Suppressor macrophage treated with lipopolysaccharide for 1 hour (primary cell): ENCODE data around the gene MYB.
"Not testable (repeated sequence)": the region's sequence is repeated elsewhere in the genome, so short reads cannot be mapped to it uniquely, and the experiment has no call there.

Experiments
- DNase-seq, 3 donors: peaks; one replicate each; pipeline ENCODE4 v3.0.0-alpha.2; 2020 to 2022

The MYB gene

DNA sequence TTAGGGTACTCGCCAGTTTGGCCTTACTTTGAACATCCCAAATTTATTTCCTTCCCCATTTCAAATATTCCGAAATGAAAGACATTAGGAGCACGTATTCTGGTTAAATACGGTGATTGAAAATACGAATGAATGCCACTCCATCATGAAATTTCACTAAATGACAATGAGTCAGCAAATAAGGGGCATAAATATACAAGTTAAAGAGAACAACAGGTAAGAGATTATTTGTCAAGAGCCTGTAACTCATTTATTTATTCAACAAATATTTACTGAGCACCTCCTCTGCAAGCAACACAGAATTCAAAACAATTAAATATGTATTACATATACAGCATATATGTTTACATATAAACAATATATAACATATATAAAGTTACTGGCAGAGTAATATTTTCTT lies 44.8 kb downstream of the MYB start:
- no peak for DNase-seq

- DNase-seq, result no peak
Observed at GRCh38 chr6:135226537-135226936, 45.4 kb downstream of the MYB start.

GRCh38 chr6:135227349-135227748 lies 46.2 kb downstream of the MYB start:
- DNase-seq, result no peak

DNA sequence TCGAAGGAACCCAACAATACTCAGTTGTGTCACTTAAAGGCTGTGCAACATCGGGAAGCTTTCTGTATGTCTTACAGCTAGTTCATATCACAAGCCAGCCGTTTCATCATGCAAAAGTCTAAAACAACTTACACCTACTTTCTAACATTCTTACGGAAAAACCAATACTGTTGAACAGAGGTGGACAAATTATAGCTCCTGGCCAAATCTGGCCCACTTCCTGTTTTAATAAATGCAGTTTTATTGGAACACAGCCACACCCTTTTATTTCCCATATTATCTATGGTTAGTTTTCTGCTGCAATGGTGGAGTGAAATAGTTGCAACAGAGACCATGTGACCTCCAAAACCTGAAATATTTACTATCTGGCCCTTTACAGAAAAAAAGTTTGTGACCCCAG lies 46.6 kb downstream of the MYB start:
- no peak for DNase-seq

GRCh38 chr6:135228486-135228885 lies 47.4 kb downstream of the MYB start:
- DNase-seq, result no peak

DNA sequence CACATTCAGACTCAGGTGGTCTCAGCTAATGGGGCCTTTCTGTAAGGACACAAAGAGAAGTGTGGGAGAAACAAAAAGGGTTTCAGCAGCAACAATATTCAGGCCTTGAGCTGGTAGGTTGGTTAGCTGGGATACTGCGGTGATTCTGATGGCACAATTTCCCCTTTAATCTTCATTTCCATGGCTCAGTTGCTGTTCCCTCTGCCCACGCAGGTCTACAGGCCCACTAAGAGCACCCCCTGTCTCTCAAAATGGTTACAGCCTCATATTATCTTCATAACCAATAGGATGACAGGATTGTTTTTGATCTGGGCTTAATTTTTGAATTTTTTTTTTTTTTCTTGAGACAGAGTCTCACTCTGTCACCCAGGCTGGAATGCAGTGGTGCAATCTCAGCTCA lies 48.9 kb downstream of the MYB start:
- peak; percentile 39 to 54 (median 42) for DNase-seq

DNA sequence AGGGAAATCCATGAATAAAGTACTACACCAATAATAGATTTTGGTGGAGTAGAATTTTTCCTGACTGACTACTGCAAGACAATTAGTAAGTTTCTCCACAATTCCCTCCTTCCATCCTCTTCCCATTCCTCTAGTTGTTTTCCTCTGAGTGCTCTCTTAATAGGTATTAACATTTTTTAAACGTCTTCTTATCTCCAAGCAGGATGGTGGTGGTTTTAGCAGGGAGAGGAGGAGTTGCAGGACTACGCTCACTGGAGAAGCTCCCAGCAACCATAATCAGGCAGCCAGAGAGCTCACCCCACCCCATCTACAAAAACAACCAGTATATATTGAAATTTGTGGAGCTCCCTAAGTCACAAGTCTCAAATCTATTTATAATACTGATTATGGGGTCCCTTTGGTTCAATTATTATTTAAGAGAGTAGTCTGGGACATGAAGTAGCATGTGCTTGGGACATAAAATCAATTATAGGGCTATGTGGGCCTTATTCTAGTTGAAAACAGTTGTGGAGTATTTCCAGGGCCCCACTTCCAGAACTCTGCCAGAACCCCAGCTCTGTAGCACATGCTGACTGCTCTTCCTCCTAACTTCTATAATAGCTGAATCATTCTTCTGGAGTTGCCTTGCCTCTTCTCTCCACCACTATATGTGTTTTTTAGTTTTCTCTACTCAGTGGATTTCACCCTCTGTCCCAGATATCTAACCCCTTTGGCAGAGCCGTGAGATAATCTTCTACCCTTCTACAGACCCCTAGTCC lies 49.8 kb downstream of the MYB start:
- DNase-seq, result peak in 2 of 3 donors; percentile 32 to 34

DNA sequence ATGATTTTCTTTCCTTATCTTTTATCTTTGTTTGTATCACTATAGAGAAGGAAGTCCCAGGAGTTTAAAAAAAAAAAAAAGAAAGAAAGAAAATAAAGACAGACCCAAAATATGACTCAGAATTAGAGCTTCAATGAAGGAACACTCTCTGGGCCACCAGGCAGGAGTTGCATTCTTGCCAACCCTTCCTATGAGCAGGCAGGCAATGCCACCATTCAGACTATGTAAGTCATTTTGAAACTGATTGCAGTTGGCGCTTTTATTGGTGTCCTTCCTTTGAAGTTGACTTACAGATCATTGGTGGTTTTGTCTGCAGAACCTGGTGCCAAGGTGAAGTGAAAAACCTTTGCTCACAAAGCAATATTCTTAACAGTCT lies 50.3 kb downstream of the MYB start:
- DNase-seq, result peak; percentile 35 to 50 (median 41)

DNA sequence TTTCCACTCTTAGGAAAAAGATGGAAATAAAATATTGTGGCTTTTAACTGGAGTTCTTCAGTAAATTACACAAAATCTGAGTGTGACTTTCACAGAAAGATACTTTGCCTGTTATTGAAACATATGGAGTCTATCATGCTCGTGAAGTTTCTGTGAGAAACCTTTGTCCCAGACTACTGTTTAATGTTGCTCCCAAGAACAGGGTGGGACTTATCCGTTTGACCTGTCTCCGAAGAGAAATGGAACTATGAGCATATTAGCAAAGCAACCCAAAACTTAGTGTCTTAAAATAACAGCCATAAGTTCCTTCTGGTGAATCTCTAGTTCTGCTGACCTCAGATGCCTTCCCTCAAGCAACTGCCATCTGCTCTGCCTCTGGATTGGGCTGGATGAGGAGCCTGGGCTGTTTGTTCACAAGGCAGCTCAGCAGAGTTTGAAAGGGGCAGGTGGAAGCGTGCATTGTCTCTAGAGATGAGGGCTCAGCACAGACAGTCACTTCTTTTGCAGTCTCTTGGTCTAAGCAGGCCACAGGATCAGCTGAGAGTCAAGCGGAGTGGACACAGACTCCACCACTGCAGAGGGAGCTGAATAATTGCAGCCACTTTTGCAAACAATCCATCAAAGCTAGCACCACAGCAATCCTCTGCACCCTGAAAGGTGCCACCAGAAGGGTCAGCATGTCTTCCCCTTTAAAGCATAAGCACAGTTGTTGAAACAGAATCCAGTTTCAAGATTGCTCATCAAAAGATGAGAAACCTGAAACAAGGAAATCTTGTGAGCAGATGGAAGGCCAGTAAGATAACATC lies 52.8 kb downstream of the MYB start:
- DNase-seq, result no peak

- DNase-seq, result no peak
Observed at GRCh38 chr6:135234492-135234780, 53.3 kb downstream of the MYB start.

GRCh38 chr6:135235716-135236115 lies 54.6 kb downstream of the MYB start:
- no peak for DNase-seq

DNA sequence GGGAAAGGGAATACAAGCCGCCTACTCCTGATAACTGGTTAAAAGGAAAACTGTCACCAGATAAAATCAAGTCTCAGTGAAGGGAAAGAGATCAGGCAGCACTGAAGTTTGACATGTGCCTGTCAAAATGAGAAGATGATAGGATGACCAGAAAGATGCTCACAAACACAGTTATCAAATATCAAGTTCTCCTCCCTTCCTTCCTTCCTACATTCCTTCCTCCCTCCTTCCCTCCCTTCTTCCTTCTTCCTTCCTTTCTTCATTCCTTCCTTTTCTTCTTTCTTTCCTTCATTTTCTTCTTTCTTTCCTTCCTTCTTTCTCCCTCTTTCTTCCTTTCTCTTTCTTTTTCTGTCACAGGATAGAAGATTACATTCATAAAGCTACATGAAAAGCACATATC lies 55.2 kb downstream of the MYB start:
- no peak for DNase-seq

DNA sequence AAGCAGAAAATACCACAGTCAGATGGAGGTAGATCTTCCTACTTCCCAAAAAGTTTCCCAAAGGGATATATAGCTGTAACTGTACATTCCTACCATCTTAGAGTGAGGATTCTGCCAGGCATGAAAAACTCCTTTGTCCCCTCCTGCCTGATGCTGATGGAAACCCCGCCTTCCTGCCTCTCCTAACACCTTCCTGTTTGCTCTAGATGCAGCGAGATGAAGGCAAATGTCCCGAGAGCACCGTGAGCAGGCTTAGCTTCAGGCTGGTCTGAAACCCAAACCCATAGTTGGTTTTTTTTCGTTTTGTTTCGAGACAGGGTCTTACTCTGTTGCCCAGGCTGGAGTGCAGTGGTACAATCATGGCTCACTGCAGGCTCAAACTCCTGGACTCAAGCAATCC lies 55.6 kb downstream of the MYB start:
- no peak for DNase-seq

GRCh38 chr6:135240711-135241110 lies 59.6 kb downstream of the MYB start:
- no peak for DNase-seq

- DNase-seq, result no peak
Observed at GRCh38 chr6:135243871-135244796, 63.0 kb downstream of the MYB start.

GRCh38 chr6:135244805-135245204 lies 63.7 kb downstream of the MYB start:
- no peak for DNase-seq

- DNase-seq, result not testable (repeated sequence)
Observed at GRCh38 chr6:135246412-135247012, 65.4 kb downstream of the MYB start.

DNA sequence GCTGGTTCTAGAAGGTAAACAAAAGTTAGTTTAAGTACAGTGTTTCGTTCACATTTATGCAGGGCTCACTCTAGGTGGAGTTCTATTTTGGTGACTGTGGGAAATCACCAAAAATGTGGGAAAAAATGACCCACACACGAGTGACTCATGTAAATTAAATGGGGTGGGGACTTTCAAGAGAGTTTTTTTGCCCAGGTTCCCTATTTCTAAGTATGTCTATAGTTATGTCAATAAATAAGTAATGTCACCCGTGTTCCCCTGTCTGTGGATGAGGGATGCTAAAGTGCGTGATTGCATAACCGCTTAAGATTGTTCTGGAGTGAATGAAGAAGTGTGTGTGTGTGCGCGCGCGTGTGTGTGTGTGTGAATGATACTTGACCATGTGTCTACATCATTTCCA lies 69.1 kb downstream of the MYB start:
- DNase-seq, result peak; percentile 76 to 89 (median 84)

DNA sequence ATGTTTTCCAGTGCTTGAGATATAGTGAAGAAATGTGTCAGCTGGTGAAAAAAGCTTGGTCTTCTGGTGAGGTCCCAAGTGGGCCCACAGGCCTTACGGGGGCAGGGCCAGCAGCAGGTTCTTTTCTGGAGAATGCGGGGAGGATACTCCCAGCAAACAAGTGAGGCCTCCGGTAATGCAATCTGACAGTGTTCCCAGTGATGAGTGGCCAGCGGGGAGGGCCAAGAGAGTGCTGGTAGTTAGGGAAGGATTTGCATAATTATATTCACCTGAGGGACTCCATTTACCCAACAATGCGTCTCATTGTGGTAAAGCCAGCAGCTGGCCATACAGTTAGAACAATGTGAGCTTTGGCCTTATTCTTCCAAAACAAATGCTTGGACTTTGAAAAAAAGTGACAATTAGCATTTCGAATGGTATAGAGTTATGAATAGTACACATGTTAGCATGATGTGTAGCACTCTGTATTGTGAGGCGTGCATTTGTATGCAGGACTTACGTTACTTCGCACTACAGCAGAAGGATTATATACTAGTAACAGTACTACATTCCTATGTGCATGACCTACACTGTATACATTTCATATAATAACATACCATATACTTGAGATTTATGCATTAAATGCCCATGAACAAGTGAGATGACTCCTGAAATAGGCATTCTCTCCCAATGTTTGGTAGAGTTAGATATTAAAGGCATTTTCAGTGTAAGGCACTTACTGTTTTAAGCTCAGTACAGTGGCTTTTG lies 69.8 kb downstream of the MYB start:
- no peak for DNase-seq

DNA sequence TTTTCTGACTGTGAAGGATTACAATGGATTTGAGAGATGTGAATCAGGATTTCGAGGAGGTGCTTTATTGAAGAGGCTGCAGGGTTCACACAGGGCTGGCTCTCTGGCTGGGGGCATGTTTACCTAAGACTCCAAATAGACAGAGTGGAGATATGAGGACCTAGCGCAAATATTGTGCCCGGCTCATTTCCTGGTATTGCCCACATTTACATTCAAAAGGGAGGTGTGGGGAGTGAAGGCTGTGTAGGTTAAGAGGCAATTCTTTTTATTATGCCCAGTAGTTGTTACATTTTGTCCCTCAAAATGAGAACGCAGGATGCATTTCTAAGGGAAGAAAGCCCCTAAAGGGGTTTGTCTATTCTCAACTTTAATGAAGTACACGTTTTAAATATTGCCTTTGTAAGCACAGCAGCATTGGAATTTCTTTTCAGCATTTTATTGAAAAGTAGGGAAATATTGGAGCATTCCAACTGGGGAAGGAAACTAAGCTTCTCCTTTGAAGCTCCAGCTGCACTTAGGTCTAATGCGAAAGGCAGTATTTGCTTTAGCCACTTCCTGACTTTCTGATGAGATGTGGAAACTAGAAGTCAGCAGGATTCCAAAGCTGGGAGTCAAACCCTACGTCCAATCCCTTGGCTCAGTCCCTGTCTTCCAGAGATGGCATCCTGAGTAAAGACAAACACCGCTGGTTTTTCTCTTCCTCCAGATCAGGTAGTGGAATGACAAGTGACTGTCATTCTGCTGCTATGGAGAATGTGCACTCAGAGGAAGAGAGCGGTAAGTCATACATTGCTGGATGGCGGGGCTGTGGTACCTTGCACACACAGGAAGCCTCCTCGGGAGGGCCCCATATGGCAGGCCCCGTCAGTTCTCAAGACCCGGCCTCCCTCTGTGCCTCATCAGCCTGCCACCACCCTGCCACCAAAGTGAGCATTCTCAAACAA lies 70.7 kb downstream of the MYB start:
- DNase-seq, result no peak

- DNase-seq, result no peak
Observed at GRCh38 chr6:135254471-135254870, 73.4 kb downstream of the MYB start.
